Naive B cell (primary cell): ENCODE measurements around the gene HRK. TPM values are rescaled to one million over a fixed set of nuclear protein-coding genes. Genes with fewer than 3 reads are reported as not detected.

ENCODE experiments used
- ATAC-seq, 2 donors: fragments of 150-1000 bp; cut with Tn5 transposase; 2 replicates each; pipeline ENCODE4 v1.10.0; 2021; ENCODE audit warnings: low read depth in 2 of 2, mild to moderate bottlenecking in 2 of 2, moderate library complexity in 2 of 2
- DNase-seq: peaks from one replicate; pipeline ENCODE4 v3.0.0; 2022
- H3K27ac Mint-ChIP-seq, 6 donors: one replicate each; pipeline ENCODE4 v1.8.0; 2020 to 2022; ENCODE audit warnings: mild to moderate bottlenecking in 6 of 6, mixed read lengths in 6 of 6, moderate library complexity in 5 of 6, inconsistent platforms in 2 of 6
- H3K27me3 Mint-ChIP-seq, 3 donors: one replicate each; pipeline ENCODE4 v1.8.0; 2021 to 2022; ENCODE audit warnings: mixed read lengths in 3 of 3, mild to moderate bottlenecking in 1 of 3
- H3K36me3 Mint-ChIP-seq, 2 donors: one replicate each; pipeline ENCODE4 v1.8.0; 2020 to 2022; ENCODE audit warnings: mixed read lengths in 2 of 2, inconsistent platforms in 1 of 2, mild to moderate bottlenecking in 1 of 2
- H3K4me1 Mint-ChIP-seq, 3 donors: one replicate each; pipeline ENCODE4 v1.8.0; 2020 to 2022; ENCODE audit warnings: mixed read lengths in 3 of 3, inconsistent platforms in 1 of 3, mild to moderate bottlenecking in 1 of 3, moderate library complexity in 1 of 3
- H3K4me3 Mint-ChIP-seq, 8 donors: one replicate each; pipeline ENCODE4 v1.8.0; 2020 to 2022; ENCODE audit warnings: mild to moderate bottlenecking in 8 of 8, mixed read lengths in 8 of 8, moderate library complexity in 8 of 8, inconsistent platforms in 2 of 8
- H3K9me3 Mint-ChIP-seq, 7 donors: one replicate each; pipeline ENCODE4 v1.8.0; 2020 to 2022; ENCODE audit warnings: mixed read lengths in 7 of 7, mild to moderate bottlenecking in 5 of 7, inconsistent platforms in 2 of 7, moderate library complexity in 1 of 7
- polyA plus RNA-seq, 6 donors: library from polyadenylated mRNA; unstranded; fragments of 300-500 nt; fragmentation: Illumina TruSeq; gene quantifications; one replicate each; pipeline ENCODE4 v1.2.3, GENCODE V29; 2021; ENCODE audit warnings: low read depth in 6 of 6

The HRK gene
- polyA plus RNA-seq, 6 donors from 2014 or later: 2.5 to 7.9 (median 5.9) TPM

GRCh38 chr12:116853507-116853906 is 27.7 kb downstream of the HRK start:
- no peak overlapping the region for H3K27ac Mint-ChIP-seq
- no peak for ATAC-seq
- peaks cover 0 to 2% (median 0%) of the 10 kb centered on the region in 7 donors for H3K9me3 Mint-ChIP-seq
- no peaks in the 10 kb centered on the region for H3K27me3 Mint-ChIP-seq
- H3K36me3 Mint-ChIP-seq: peaks cover 0 to 11% of the 10 kb centered on the region in 2 donors
- H3K4me3 Mint-ChIP-seq: no peak overlapping the region
- peaks cover 18 to 22% (median 20%) of the 10 kb centered on the region in 3 donors for H3K4me1 Mint-ChIP-seq
- no peak for DNase-seq

- DNase-seq: no peak
- H3K27me3 Mint-ChIP-seq: no peaks in the 10 kb centered on the region
- H3K4me3 Mint-ChIP-seq: peak overlapping the region in 1 of 8 donors; percentile 48
- peaks cover 0 to 17% of the 10 kb centered on the region in 2 donors for H3K36me3 Mint-ChIP-seq
- peaks cover 0 to 8% (median 0%) of the 10 kb centered on the region in 7 donors for H3K9me3 Mint-ChIP-seq
- H3K4me1 Mint-ChIP-seq: peaks cover 5 to 11% (median 7%) of the 10 kb centered on the region in 3 donors
- ATAC-seq: no peak
- no peak overlapping the region for H3K27ac Mint-ChIP-seq
Observed at GRCh38 chr12:116852303-116852702, 28.9 kb downstream of the HRK start.

DNA sequence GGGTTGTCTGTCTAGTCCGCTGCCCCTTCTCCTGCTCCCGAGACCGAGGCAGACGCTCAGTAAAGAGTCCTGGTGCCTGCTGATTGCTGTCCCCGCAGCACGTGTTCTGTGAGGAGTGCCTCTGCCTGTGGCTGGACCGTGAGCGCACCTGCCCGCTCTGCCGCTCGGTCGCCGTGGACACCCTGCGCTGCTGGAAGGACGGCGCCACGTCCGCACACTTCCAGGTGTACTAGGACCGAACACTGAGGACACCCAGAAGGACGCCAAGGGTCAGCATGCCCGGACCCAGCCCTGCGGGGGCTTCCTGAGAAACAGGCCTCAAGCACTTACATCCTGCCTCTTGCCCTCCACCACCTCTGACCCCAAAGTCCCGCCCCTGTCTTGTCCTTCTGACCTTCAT is 32.0 kb downstream of the HRK start:
- ATAC-seq (no peak), DNase-seq (no peak)
- Mint-ChIP-seq H3K27ac (no peak overlapping the region), H3K36me3 (peaks cover 0 to 17% of the 10 kb centered on the region in 2 donors), H3K4me1 (no peaks in the 10 kb centered on the region), H3K9me3 (peaks cover 0 to 8% (median 0%) of the 10 kb centered on the region in 7 donors), H3K27me3 (no peaks in the 10 kb centered on the region), H3K4me3 (no peak overlapping the region)

DNA sequence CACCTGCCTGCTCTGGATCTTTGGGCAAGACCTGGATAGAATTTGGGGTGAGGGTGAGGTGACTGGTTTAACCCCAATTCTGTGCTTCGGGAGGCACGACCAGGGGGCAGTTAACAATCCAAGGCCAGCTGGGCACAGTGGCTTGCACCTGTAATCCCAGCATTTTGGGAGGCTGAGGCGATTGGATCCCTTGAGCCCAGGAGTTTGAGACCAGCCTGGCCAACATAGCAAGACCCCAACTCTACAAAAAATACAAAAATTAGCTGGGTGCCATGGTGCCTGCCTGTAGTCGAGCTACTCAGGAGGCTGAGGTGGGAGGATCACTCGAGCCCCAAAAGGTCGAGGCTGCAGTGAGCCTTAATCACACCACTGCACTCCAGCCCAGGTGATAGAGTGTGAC is 38.2 kb downstream of the HRK start:
- ATAC-seq: no peak
- H3K4me1 Mint-ChIP-seq: peaks cover 9 to 14% (median 11%) of the 10 kb centered on the region in 3 donors
- H3K27ac Mint-ChIP-seq: peak overlapping the region in 1 of 6 donors; percentile 57

DNA sequence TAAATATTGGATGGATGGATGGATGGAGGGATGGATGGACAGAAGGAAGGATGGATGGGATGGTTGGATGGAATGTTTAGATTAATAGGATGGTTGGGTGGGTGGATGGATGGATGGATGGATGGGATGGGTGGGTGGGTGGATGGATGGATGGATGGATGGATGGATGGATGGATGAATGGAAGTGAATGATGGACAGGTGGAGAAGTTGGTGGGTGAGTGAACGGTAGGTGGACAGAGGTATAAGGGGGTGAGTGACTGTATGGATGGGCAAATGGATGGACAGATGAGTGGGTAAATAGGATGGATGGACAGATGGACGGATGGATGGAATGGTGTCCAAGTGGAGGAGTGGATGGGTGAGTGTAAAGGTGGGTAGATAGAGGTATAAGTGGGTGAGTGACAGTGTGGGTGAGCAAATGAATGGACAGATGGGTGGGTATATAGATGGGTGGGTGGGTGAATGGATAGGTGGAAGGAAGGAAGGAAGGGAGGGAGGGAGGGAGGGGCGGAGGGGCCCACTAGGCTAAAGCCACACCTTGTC is 41.9 kb downstream of the HRK start:
- Mint-ChIP-seq H3K4me1 (peaks cover 10 to 15% (median 13%) of the 10 kb centered on the region in 3 donors), H3K27ac (peak overlapping the region in 2 of 6 donors; percentile 4 to 68), H3K36me3 (peaks cover 15 to 23% of the 10 kb centered on the region in 2 donors), H3K4me3 (no peak overlapping the region), H3K27me3 (no peaks in the 10 kb centered on the region), H3K9me3 (peaks cover 0 to 7% (median 0%) of the 10 kb centered on the region in 7 donors)
- ATAC-seq (no peak), DNase-seq (no peak)

More for the DNA sequence above, 38.2 kb downstream of the HRK start:
- peaks cover 2 to 6% of the 10 kb centered on the region in 2 donors for H3K36me3 Mint-ChIP-seq
- no peaks in the 10 kb centered on the region for H3K27me3 Mint-ChIP-seq
- H3K9me3 Mint-ChIP-seq: peaks cover 0 to 2% (median 0%) of the 10 kb centered on the region in 7 donors
- H3K4me3 Mint-ChIP-seq: no peak overlapping the region
- no peak for DNase-seq

GRCh38 chr12:116838365-116838764 is 42.9 kb downstream of the HRK start:
- ATAC-seq: peak; percentile 61 to 65
- Mint-ChIP-seq H3K9me3 (peaks cover 0 to 7% (median 0%) of the 10 kb centered on the region in 7 donors), H3K27me3 (no peaks in the 10 kb centered on the region), H3K27ac (peak overlapping the region in 4 of 6 donors; percentile 26 to 51 (median 38)), H3K4me3 (no peak overlapping the region), H3K36me3 (peaks cover 15 to 25% of the 10 kb centered on the region in 2 donors), H3K4me1 (peaks cover 13 to 15% (median 13%) of the 10 kb centered on the region in 3 donors)
- no peak for DNase-seq

GRCh38 chr12:116837097-116837496 is 44.1 kb downstream of the HRK start:
- DNase-seq (no peak), ATAC-seq (no peak)
- Mint-ChIP-seq H3K4me1 (peaks cover 13 to 15% (median 13%) of the 10 kb centered on the region in 3 donors), H3K36me3 (peaks cover 15 to 25% of the 10 kb centered on the region in 2 donors), H3K27ac (peak overlapping the region in 2 of 6 donors; percentile 40 to 89), H3K4me3 (no peak overlapping the region), H3K9me3 (peaks cover 0 to 7% (median 0%) of the 10 kb centered on the region in 7 donors), H3K27me3 (no peaks in the 10 kb centered on the region)

DNA sequence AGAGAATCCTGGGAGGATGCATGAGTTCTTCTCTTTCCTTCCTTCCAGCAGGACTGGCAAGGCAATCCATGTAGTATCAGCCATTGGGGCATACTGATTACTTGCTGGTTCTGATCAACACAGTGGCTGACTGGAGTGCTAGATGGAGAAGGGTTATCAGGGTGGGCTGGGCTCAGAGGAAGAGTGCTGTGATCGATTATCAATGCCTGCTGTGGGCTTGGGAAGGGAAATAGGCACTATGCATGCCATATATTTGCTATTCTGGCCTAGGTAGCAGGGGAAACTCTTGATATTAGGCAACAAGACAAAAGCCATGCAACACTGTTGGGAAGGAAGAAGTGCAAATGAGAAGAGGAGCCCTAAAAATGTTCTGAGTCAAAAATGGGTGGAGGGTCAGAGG is 45.8 kb downstream of the HRK start:
- H3K4me3 Mint-ChIP-seq: peak overlapping the region in 1 of 8 donors; percentile 6
- peaks cover 0 to 7% (median 0%) of the 10 kb centered on the region in 7 donors for H3K9me3 Mint-ChIP-seq
- no peak for DNase-seq
- H3K27me3 Mint-ChIP-seq: no peaks in the 10 kb centered on the region
- no peak for ATAC-seq
- H3K4me1 Mint-ChIP-seq: peaks cover 13 to 15% (median 13%) of the 10 kb centered on the region in 3 donors
- no peak overlapping the region for H3K27ac Mint-ChIP-seq
- H3K36me3 Mint-ChIP-seq: peaks cover 15 to 25% of the 10 kb centered on the region in 2 donors

DNA sequence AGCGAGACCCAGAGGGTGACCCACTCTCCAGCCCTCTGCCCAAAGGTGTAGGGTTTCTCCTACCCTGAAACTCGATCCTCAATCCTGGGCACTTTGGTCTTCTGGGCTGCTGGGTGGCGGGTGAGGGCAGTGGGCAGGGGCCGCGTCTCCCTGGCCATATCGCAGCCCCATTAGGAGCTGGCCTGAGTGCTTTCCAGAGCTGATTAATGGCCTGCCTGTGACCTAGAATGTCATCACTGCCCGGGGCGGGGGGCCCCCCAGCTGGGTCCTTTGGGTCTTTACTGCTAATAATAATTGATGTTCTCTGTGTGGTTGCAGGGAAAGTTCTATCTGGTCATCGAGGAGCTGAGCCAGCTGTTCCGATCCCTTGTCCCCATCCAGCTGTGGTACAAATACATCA is 47.8 kb downstream of the HRK start:
- no peak overlapping the region for H3K4me3 Mint-ChIP-seq
- H3K4me1 Mint-ChIP-seq: peaks cover 5 to 6% (median 6%) of the 10 kb centered on the region in 3 donors
- peak overlapping the region in 2 of 6 donors; percentile 62 to 73 for H3K27ac Mint-ChIP-seq
- ATAC-seq: no peak
- H3K9me3 Mint-ChIP-seq: peaks cover 0 to 7% (median 0%) of the 10 kb centered on the region in 7 donors
- no peaks in the 10 kb centered on the region for H3K27me3 Mint-ChIP-seq
- DNase-seq: no peak
- peaks cover 15 to 23% of the 10 kb centered on the region in 2 donors for H3K36me3 Mint-ChIP-seq

DNA sequence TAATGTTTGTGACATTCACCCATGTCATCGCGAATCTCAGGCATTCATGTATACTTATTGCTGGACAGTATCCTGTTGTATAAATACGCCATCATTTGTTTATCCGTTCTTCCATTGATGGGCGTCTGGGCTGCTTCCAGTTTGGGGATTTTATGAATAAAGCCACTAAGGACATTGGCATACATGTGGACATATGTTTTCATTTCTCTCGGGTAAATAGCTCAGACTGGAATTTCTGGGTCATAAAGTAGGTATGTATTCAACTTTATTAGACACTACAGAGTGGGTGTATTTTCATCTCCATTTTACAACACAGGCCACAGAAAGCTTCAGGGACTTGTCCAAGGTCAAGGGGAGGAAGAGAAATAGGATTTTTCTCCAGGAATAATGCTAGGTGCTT is 48.9 kb downstream of the HRK start:
- ATAC-seq: no peak
- peaks cover 0 to 3% (median 0%) of the 10 kb centered on the region in 3 donors for H3K4me1 Mint-ChIP-seq
- H3K27me3 Mint-ChIP-seq: no peaks in the 10 kb centered on the region
- H3K4me3 Mint-ChIP-seq: no peak overlapping the region
- peaks cover 12 to 16% of the 10 kb centered on the region in 2 donors for H3K36me3 Mint-ChIP-seq
- peaks cover 0 to 5% (median 0%) of the 10 kb centered on the region in 7 donors for H3K9me3 Mint-ChIP-seq
- no peak overlapping the region for H3K27ac Mint-ChIP-seq
- no peak for DNase-seq

DNA sequence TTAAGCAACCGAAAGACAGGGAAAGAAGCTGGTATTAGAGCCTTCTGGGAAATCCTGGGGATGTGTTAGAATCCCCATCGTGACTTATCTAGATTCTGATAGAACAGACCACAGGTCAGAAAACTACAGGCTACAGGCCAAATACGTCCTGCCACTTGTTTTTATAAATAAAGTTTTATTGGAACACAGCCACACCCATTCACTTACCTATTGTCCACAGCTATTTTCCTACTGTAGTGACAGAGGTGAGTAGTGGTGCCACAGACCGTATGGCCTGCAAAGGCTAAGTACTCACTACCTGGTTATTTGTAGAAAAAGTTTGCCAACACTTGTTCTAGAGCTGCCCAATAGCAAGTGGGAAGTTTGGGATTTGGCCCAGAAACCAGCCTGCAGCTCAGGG is 53.8 kb downstream of the HRK start:
- DNase-seq (no peak), ATAC-seq (no peak)
- Mint-ChIP-seq H3K4me3 (no peak overlapping the region), H3K36me3 (no peaks in the 10 kb centered on the region), H3K9me3 (peaks cover 0 to 6% (median 0%) of the 10 kb centered on the region in 7 donors), H3K27me3 (no peaks in the 10 kb centered on the region), H3K27ac (no peak overlapping the region), H3K4me1 (peaks cover 0 to 1% (median 0%) of the 10 kb centered on the region in 3 donors)

DNA sequence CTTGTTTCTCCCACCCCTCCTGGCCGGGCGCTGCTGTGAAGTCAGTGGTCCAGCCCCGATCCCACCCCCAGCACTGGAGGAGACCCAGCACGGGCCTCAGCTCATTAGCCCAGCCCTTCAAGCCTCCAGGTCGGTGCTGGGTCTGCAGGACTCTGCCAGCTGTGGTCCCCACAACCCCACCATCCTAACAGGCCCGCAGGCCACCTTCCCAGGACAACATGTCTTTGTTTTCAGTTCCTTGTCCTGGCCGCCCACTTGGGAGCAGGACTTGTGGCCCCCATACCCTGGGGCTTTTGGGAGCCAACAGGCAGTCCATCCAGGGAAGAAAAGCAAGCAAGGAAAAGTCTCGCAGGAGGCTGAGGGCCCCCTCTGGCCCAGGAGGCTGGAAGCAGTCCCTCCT is 60.0 kb downstream of the HRK start:
- peak overlapping the region in 4 of 6 donors; percentile 78 to 100 (median 94) for H3K27ac Mint-ChIP-seq
- H3K4me1 Mint-ChIP-seq: peaks cover 33 to 36% (median 34%) of the 10 kb centered on the region in 3 donors
- H3K9me3 Mint-ChIP-seq: peaks cover 0 to 6% (median 0%) of the 10 kb centered on the region in 7 donors
- ATAC-seq: no peak
- peak overlapping the region in 4 of 8 donors; percentile 72 to 97 (median 92) for H3K4me3 Mint-ChIP-seq
- no peak for DNase-seq
- H3K27me3 Mint-ChIP-seq: no peaks in the 10 kb centered on the region
- H3K36me3 Mint-ChIP-seq: no peaks in the 10 kb centered on the region

- Mint-ChIP-seq H3K27me3 (no peaks in the 10 kb centered on the region), H3K4me3 (peak overlapping the region; percentile 67 to 97 (median 72)), H3K4me1 (peaks cover 41 to 45% (median 44%) of the 10 kb centered on the region in 3 donors), H3K9me3 (peaks cover 0 to 6% (median 0%) of the 10 kb centered on the region in 7 donors), H3K27ac (peak overlapping the region; percentile 90 to 100 (median 96)), H3K36me3 (no peaks in the 10 kb centered on the region)
- ATAC-seq: no peak
- DNase-seq: no peak
Observed at GRCh38 chr12:116820064-116820656, 61.1 kb downstream of the HRK start.
